HFF-Myc (cell line): ENCODE results near the gene QRSL1.

Experiments
- DNase-seq: peaks from one replicate; pipeline ENCODE4 v3.0.0-alpha.2; 2011; ENCODE audit warnings: low read depth; ENCODE audit errors: extremely low read depth
- H3K4me3 ChIP-seq: replicated peaks from 2 replicates; pipeline ENCODE4 v1.5.1; 2011; ENCODE audit warnings: low read depth, mild to moderate bottlenecking, control low read depth, low read length
- TF ChIP-seq, protein P1 (sequence below): IDR thresholded peaks from 2 replicates; pipeline ENCODE4 v1.5.1; 2012; ENCODE audit warnings: mild to moderate bottlenecking, low read depth, low read length, control low read depth; ENCODE audit errors: missing control alignments

QRSL1 gene

DNA sequence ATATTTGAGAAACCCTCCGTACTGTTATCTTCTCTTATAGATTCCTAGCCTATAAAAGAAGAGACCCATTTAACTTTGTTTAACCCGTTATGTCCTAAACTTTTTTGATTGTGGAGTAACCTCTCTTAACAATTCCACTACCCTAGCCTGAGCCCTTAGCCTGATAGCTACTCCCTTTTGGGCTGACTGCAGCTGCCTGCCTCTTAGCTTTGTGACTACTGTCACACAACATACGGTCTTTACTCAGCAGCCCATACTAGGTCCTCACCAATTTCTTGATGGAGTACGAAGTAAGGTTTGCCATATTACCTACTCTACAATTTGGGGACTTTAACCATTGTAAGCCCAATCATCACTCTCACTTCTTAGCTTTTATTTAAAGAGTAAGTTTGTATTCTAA, 72.7 kb downstream of the QRSL1 start:
- TF ChIP-seq, protein P1, sequence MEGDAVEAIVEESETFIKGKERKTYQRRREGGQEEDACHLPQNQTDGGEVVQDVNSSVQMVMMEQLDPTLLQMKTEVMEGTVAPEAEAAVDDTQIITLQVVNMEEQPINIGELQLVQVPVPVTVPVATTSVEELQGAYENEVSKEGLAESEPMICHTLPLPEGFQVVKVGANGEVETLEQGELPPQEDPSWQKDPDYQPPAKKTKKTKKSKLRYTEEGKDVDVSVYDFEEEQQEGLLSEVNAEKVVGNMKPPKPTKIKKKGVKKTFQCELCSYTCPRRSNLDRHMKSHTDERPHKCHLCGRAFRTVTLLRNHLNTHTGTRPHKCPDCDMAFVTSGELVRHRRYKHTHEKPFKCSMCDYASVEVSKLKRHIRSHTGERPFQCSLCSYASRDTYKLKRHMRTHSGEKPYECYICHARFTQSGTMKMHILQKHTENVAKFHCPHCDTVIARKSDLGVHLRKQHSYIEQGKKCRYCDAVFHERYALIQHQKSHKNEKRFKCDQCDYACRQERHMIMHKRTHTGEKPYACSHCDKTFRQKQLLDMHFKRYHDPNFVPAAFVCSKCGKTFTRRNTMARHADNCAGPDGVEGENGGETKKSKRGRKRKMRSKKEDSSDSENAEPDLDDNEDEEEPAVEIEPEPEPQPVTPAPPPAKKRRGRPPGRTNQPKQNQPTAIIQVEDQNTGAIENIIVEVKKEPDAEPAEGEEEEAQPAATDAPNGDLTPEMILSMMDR: no peak
- H3K4me3 ChIP-seq: no peak overlapping the region
- no peak for DNase-seq

DNA sequence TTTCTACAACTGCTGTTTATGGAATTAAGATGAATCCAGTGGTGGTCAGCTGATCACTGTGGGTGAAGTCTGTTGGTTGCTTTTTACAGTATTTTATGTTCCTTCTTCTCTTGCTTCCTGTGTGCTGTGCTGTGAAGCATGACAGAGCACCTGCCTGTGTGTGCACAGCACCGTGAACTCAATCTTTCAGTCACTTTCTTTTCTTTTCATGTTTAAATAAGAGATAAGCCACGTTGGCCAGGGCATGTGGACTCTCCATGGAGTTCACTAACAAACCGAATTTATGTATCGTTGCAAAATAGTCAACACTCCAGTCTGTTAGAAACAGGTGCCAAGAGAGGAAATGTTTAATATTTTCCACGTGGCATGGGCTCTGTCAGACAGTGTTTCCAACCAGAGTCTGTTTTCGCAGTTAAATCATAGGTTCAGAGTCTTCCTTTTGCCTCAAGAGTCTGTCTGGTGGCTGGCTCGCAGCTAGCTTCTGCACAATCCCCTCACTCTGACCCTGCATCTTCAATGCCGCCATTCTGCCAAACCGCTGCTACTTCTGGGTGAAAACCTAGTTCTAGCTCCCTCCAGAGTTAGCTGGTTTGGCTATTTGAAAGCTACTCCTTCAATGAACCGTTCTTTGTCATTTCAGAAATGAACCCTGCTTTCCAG, 73.2 kb downstream of the QRSL1 start:
- TF ChIP-seq, protein P1: no peak
- DNase-seq: no peak
- H3K4me3 ChIP-seq: no peak overlapping the region

DNA sequence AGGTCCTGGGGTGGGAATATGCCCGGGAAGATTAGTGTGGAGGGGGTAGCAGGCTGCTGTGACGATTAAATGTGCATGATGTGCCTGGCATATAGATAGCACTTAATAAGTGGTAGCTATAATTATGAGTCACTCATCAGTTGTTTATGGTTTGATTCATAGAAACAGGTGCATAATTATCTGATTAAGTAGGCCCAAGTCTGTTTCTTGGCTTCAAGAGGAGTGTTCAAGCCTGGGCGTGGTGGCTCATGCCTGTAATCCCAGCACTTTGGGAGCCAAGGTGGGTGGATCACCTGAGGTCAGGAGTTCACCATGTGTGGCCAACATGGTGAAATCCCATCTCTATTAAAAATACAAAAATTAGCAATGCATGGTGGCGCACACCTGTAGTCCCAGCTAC, 74.9 kb downstream of the QRSL1 start:
- DNase-seq: no peak
- H3K4me3 ChIP-seq: no peak overlapping the region
- TF ChIP-seq, protein P1: no peak

DNA sequence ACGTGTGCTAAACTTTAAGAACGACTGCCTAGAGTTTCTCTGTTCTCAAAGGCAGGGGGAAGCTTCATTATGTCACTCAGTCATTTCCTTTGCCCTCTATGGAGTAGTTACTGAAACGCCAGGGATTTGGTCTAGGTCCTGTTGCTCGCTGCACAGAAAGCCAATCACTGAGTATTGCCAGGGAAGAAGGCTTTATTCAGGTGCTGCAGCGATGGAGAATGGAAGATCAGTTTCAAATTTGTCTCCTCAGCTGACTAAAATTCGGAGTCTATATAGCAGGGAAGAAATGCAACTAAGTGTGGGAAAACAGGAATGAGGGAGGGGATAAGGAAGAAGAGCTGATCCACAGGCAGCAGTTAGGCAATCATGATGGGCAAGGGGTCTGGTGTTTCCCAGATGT, 75.8 kb downstream of the QRSL1 start:
- H3K4me3 ChIP-seq: no peak overlapping the region
- DNase-seq: no peak
- TF ChIP-seq, protein P1: no peak

DNA sequence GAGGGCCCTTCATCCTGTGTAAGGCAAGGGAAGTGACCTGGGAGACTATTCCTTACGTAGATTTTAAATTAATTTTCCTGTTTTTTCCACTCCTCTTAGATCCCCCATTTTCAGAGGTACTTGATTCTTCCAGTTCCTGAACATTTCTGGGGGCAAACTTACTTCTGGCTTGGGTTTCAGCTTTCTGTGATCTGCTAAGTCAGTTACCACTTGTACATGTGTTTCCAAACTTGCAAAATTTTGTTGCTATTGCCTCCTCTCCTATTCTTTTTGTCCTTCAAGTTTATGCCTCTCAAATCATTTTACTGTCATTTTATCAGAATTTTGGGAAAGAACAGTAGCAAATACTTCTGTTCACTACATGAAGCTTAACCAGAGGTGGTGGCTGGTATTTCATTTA, 81.2 kb downstream of the QRSL1 start:
- TF ChIP-seq, protein P1: no peak
- no peak for DNase-seq
- no peak overlapping the region for H3K4me3 ChIP-seq

DNA sequence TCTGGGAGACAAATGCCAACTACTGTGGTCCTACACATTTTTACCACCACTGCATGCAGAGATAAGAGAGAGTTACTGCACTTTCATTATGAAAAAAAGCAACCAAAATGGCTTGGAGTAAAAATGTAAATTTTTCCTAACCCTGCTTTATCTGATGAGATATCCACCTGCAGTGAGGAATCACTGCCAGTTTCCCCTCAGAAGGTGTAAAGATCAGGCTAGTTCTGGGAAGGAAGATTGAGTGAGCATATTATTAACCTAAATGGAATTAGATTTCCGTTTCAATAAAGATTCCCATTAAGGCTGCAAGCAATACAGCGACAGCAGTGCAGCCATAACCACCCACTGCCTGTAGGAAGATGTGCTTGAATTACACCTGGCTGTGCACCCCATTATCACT, 84.9 kb downstream of the QRSL1 start:
- no peak for DNase-seq
- TF ChIP-seq, protein P1: no peak
- H3K4me3 ChIP-seq: no peak overlapping the region

DNA sequence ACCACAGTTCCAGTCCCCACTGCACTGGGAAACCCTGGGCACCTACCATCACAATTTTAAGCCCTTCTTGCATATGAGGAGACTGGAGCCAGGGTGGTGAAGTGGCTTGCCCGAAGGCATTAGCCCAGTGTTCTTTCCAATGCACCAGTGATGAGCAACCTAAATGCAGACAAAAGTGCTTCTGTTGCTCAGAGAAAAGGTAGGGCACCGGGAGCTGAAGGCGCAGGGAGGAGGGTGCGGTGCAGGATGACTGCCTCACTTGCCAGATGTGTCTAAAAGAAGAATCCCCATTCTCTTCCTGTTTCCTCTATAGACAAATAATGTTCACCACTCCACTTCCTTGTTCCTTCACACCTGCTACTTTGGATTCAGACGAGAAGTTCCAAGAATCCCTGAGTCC, 86.5 kb downstream of the QRSL1 start:
- TF ChIP-seq, protein P1: no peak
- H3K4me3 ChIP-seq: no peak overlapping the region

More for the DNA sequence above, 86.5 kb downstream of the QRSL1 start:
- no peak for DNase-seq
